Adrenal gland (tissue), 12 donors: ENCODE measurements around the gene PDIA5. TPM values are rescaled to one million over a fixed set of nuclear protein-coding genes. Genes with fewer than 3 reads are reported as not detected.

ENCODE experiments used
- DNase-seq, 7 donors: peaks; one replicate each; pipeline ENCODE4 v3.0.0-alpha.2; 2019 to 2020
- H3K27ac ChIP-seq, 5 donors: fragments of 200-600 bp; sonication (generic) in 4 of 5; 1 replicate in 3 of 5; 2 replicates in 2 of 5; pipeline versions ENCODE4 v1.5.1 to v1.8.0; 2016 to 2020; ENCODE audit warnings: mild to moderate bottlenecking in 1 of 5
- H3K27me3 ChIP-seq: fragments of 200-600 bp; 2 replicates; pipeline ENCODE4 v1.8.0; 2021
- H3K36me3 ChIP-seq, 2 donors: fragments of 200-600 bp; replicated peaks in 1 of 2; 1 replicate in 1 of 2; 2 replicates in 1 of 2; pipeline versions ENCODE4 v1.5.1 to v1.8.0; 2018 to 2022
- H3K4me1 ChIP-seq, 2 donors: fragments of 200-600 bp; replicated peaks in 1 of 2; 1 replicate in 1 of 2; 2 replicates in 1 of 2; pipeline versions ENCODE4 v1.5.1 to v1.8.0; 2018 to 2021
- H3K4me3 ChIP-seq, 4 donors: fragments of 200-600 bp; sonication (generic) in 3 of 4; one replicate each; pipeline ENCODE4 v1.5.1; 2016 to 2018
- H3K9me3 ChIP-seq, 3 donors: fragments of 200-600 bp; sonication (generic) in 1 of 3; replicated peaks in 1 of 3; 1 replicate in 2 of 3; 2 replicates in 1 of 3; pipeline versions ENCODE4 v1.5.1 to v1.8.0; 2016 to 2021
- CTCF ChIP-seq, 6 experiments: fragments of 450-650 bp in 4 of 6; fragments of 200-600 bp in 2 of 6; sonication (generic) in 1 of 6; IDR thresholded peaks; 1 replicate in 5 of 6; 2 replicates in 1 of 6; pipeline versions ENCODE4 v1.5.1 to v1.8.0; 2016 to 2021; ENCODE audit warnings: antibody characterized with exemption in 6 of 6, mild to moderate bottlenecking in 2 of 6, moderate library complexity in 1 of 6
- POLR2A ChIP-seq, 2 donors: fragments of 450-650 bp; IDR thresholded peaks; one replicate each; pipeline ENCODE4 v1.6.1; 2017; ENCODE audit warnings: antibody characterized with exemption in 2 of 2, mild to moderate bottlenecking in 2 of 2, moderate library complexity in 1 of 2
- WGBS, 4 donors: extraction: QIAGEN DNeasy Blood & Tissue Kit in 2 of 4; methylation state at CpG; one replicate each; pipeline versions ENCODE4 v1.1.5 to v1.1.7; 2013 to 2017; 5-methylcytosine and 5-hydroxymethylcytosine counted together
- intact Hi-C, 2 donors: fragments of 100-400 bp; cut with DNase I; formaldehyde crosslinking; loops; one replicate each; pipeline versions ENCODE4 v1.14.1 to v1.15.0; 2022 to 2023
- polyA plus RNA-seq, 3 donors: library from polyadenylated mRNA; stranded (reverse); fragments of 200-250 nt in 2 of 3; fragments of 350-450 nt in 1 of 3; fragmentation: Illumina TruSeq in 1 of 3; extraction: RNeasy Lipid Tissue Mini Kit (QIAGEN cat#74804) in 1 of 3; gene quantifications; one replicate each; pipeline ENCODE4 v1.2.3, GENCODE V29; 2013 to 2014
- total RNA-seq, 9 donors: library from RNA; depleted of rRNA in 4 of 9; stranded (reverse); fragments of >200 nt in 4 of 9; fragments of 120-200 nt in 1 of 9; fragmentation: NEBNext Ultra II Directional in 1 of 9; extraction: Animal tissue kit (Norgen Biotek cat#: 25700) in 1 of 9; gene quantifications; one replicate each; pipeline versions ENCODE4 v1.1.0 to v1.2.4, GENCODE V29; 2013 to 2023
- donor health status: healthy with polysubstance abuse.
- donor health status: Bipolar disorder and iron deficiency.
- donor health status: DM: yes; HTN: yes; CAD: no.
- donor health status: DM: no; HTN: no; CAD: no.
- donor health status: DM: no; HTN: no; CAD: no.
- donor health status: DM: yes; HTN: yes; CAD: no.

Gene PDIA5
- total and polyA plus RNA-seq, 12 donors, result 18.9 to 88.9 (median 50.9) TPM

- H3K4me1 ChIP-seq, result peaks cover 0 to 14% of the 10 kb centered on the region in 2 donors
- no peaks in the 10 kb centered on the region for H3K9me3 ChIP-seq
- intact Hi-C loops, result no loop called here
- no peak overlapping the region for H3K27ac ChIP-seq
- H3K4me3 ChIP-seq, result no peak overlapping the region
- TF ChIP-seq CTCF (IDR thresholded peaks at IDR 0.05), result no peak
- TF ChIP-seq POLR2A (IDR thresholded peaks at IDR 0.05), result no peak
- no peaks in the 10 kb centered on the region for H3K36me3 ChIP-seq
- 80 to 84% (median 83%) methylated on average over 3 of the region's 3 CpGs for WGBS, 4 donors
- DNase-seq, result no peak
- H3K27me3 ChIP-seq, result no peaks in the 10 kb centered on the region
Observed at GRCh38 chr3:123039178-123039577, 27.6 kb upstream of the PDIA5 start.

GRCh38 chr3:123042413-123042812 is 24.4 kb upstream of the PDIA5 start:
- WGBS, 4 donors, result 87 to 92% (median 91%) methylated on average over 6 of the region's 6 CpGs
- Histone ChIP-seq H3K9me3 (no peaks in the 10 kb centered on the region), H3K4me3 (no peak overlapping the region), H3K27ac (no peak overlapping the region), H3K4me1 (peaks cover 0 to 8% of the 10 kb centered on the region in 2 donors), H3K36me3 (no peaks in the 10 kb centered on the region), H3K27me3 (no peaks in the 10 kb centered on the region)
- TF ChIP-seq CTCF (IDR thresholded peaks at IDR 0.05) (no peak), POLR2A (IDR thresholded peaks at IDR 0.05) (no peak)
- no peak for DNase-seq
- intact Hi-C loops, result no loop called here

- Histone ChIP-seq H3K4me1 (no peaks in the 10 kb centered on the region), H3K36me3 (no peaks in the 10 kb centered on the region), H3K27me3 (no peaks in the 10 kb centered on the region), H3K9me3 (no peaks in the 10 kb centered on the region), H3K27ac (no peak overlapping the region), H3K4me3 (no peak overlapping the region)
- WGBS, 4 donors, result 55 to 74% (median 65%) methylated on average over 5 of the region's 5 CpGs
- intact Hi-C loops, result no loop called here
- peak in 3 of 7 donors; percentile 22 to 63 (median 41) for DNase-seq
- TF ChIP-seq CTCF (IDR thresholded peaks at IDR 0.05) (no peak), POLR2A (IDR thresholded peaks at IDR 0.05) (no peak)
Observed at GRCh38 chr3:123044981-123045763, 21.7 kb upstream of the PDIA5 start.

GRCh38 chr3:123046262-123047061 is 20.4 kb upstream of the PDIA5 start:
- no peak overlapping the region for H3K4me3 ChIP-seq
- no peak for DNase-seq
- intact Hi-C loops, result no loop called here
- H3K9me3 ChIP-seq, result no peaks in the 10 kb centered on the region
- no peak overlapping the region for H3K27ac ChIP-seq
- no peaks in the 10 kb centered on the region for H3K4me1 ChIP-seq
- WGBS, 4 donors, result 65 to 69% (median 67%) methylated on average over 10 of the region's 10 CpGs
- TF ChIP-seq POLR2A (IDR thresholded peaks at IDR 0.05), result no peak
- TF ChIP-seq CTCF (IDR thresholded peaks at IDR 0.05), result no peak
- no peaks in the 10 kb centered on the region for H3K36me3 ChIP-seq
- no peaks in the 10 kb centered on the region for H3K27me3 ChIP-seq
